ENCODE results near the gene LYPD6B. TPM values are rescaled to one million over a fixed set of nuclear protein-coding genes. Genes with fewer than 3 reads are reported as not detected.

Gene LYPD6B
- total RNA-seq, 1 experiment from 2014 or later = 35.8 TPM

GRCh38 chr2:149082079-149082478 is 43.6 kb downstream of the LYPD6B start:
- POLR2A ChIA-PET = no interaction called here
- H3K27ac Mint-ChIP-seq (ENCODE audit: unreplicated experiment) = no peak overlapping the region
- TF ChIP-seq CTCF (IDR thresholded peaks at IDR 0.05; ENCODE audit: insufficient read depth in 1 of 2, low read depth in 1 of 2, low read length in 1 of 2, severe bottlenecking in 1 of 2, unreplicated experiment in 1 of 2) = no peak

GRCh38 chr2:149082735-149083134 is 44.2 kb downstream of the LYPD6B start:
- Mint-ChIP-seq H3K9me3 (ENCODE audit: unreplicated experiment) (no peaks in the 10 kb centered on the region), H3K27ac (ENCODE audit: unreplicated experiment) (no peak overlapping the region), H3K27me3 (ENCODE audit: insufficient read depth, unreplicated experiment) (no peaks in the 10 kb centered on the region), H3K4me1 (ENCODE audit: low read depth, unreplicated experiment) (no peaks in the 10 kb centered on the region), H3K36me3 (ENCODE audit: insufficient read depth, unreplicated experiment) (peaks cover 4% of the 10 kb centered on the region), H3K4me3 (ENCODE audit: unreplicated experiment) (no peak overlapping the region)
- intact Hi-C loops (cut with micrococcal nuclease; ENCODE audit: unreplicated experiment) = loop anchor here (5.0 kb wide), 1 partner anchor 480 kb away; no protein-coding TSS in a partner anchor
- ChIA-PET CTCF (no interaction called here), POLR2A (no interaction called here)
- no peak for TF ChIP-seq CTCF (IDR thresholded peaks at IDR 0.05; ENCODE audit: insufficient read depth in 1 of 2, low read depth in 1 of 2, low read length in 1 of 2, severe bottlenecking in 1 of 2, unreplicated experiment in 1 of 2)
- Histone ChIP-seq H3K27me3 (replicated peaks; ENCODE audit: control insufficient read depth, insufficient read depth, low read length) (no peaks in the 10 kb centered on the region), H3K9me3 (no peaks in the 10 kb centered on the region), H3K36me3 (ENCODE audit: control insufficient read depth, insufficient read depth, low read length) (no peaks in the 10 kb centered on the region; the same call in 1 of the 2 replicates), H3K4me1 (peaks cover 12% of the 10 kb centered on the region), H3K4me3 (ENCODE audit: low read depth, low read length) (no peak overlapping the region)
- no peak for DNase-seq
- BruUV-seq (replicated peaks) = no TSS peak

More at GRCh38 chr2:149082079-149082478, 43.6 kb downstream of the LYPD6B start:
- intact Hi-C loops (cut with micrococcal nuclease; ENCODE audit: unreplicated experiment) = loop anchor here (5.0 kb wide), 1 partner anchor 480 kb away; no protein-coding TSS in a partner anchor
- Histone ChIP-seq H3K36me3 (ENCODE audit: control insufficient read depth, insufficient read depth, low read length) (no peaks in the 10 kb centered on the region; the same call in 1 of the 2 replicates), H3K4me3 (ENCODE audit: low read depth, low read length) (no peak overlapping the region), H3K27me3 (replicated peaks; ENCODE audit: control insufficient read depth, insufficient read depth, low read length) (no peaks in the 10 kb centered on the region), H3K4me1 (peaks cover 17% of the 10 kb centered on the region), H3K9me3 (no peaks in the 10 kb centered on the region)
- no TSS peak for BruUV-seq (replicated peaks)
- CTCF ChIA-PET = no interaction called here
- Mint-ChIP-seq H3K4me1 (ENCODE audit: low read depth, unreplicated experiment) (peaks cover 2% of the 10 kb centered on the region), H3K27me3 (ENCODE audit: insufficient read depth, unreplicated experiment) (no peaks in the 10 kb centered on the region), H3K4me3 (ENCODE audit: unreplicated experiment) (no peak overlapping the region), H3K9me3 (ENCODE audit: unreplicated experiment) (no peaks in the 10 kb centered on the region), H3K36me3 (ENCODE audit: insufficient read depth, unreplicated experiment) (peaks cover 4% of the 10 kb centered on the region)
- DNase-seq = no peak

- peaks cover 4% of the 10 kb centered on the region; the same call in 1 of the 2 replicates for H3K4me1 ChIP-seq
- no peak for TF ChIP-seq CTCF (IDR thresholded peaks at IDR 0.05; ENCODE audit: insufficient read depth in 1 of 2, low read depth in 1 of 2, low read length in 1 of 2, severe bottlenecking in 1 of 2, unreplicated experiment in 1 of 2)
- no peaks in the 10 kb centered on the region for H3K36me3 Mint-ChIP-seq (ENCODE audit: insufficient read depth, unreplicated experiment)
- CTCF ChIA-PET = no interaction called here
- BruUV-seq (replicated peaks) = no TSS peak
- no peak for DNase-seq
- H3K36me3 ChIP-seq (ENCODE audit: control insufficient read depth, insufficient read depth, low read length) = no peaks in the 10 kb centered on the region
- H3K27me3 ChIP-seq (replicated peaks; ENCODE audit: control insufficient read depth, insufficient read depth, low read length) = no peaks in the 10 kb centered on the region
- H3K27me3 Mint-ChIP-seq (ENCODE audit: insufficient read depth, unreplicated experiment) = no peaks in the 10 kb centered on the region
- no peaks in the 10 kb centered on the region for H3K4me1 Mint-ChIP-seq (ENCODE audit: low read depth, unreplicated experiment)
- H3K4me3 ChIP-seq (ENCODE audit: low read depth, low read length) = no peak overlapping the region
- H3K9me3 Mint-ChIP-seq (ENCODE audit: unreplicated experiment) = no peaks in the 10 kb centered on the region
- H3K4me3 Mint-ChIP-seq (ENCODE audit: unreplicated experiment) = no peak overlapping the region
- H3K9me3 ChIP-seq = no peaks in the 10 kb centered on the region
- H3K27ac Mint-ChIP-seq (ENCODE audit: unreplicated experiment) = no peak overlapping the region
- intact Hi-C loops (cut with micrococcal nuclease; ENCODE audit: unreplicated experiment) = loop anchor here (5.0 kb wide), 2 partner anchors 227 to 477 kb away; no protein-coding TSS in a partner anchor
- POLR2A ChIA-PET = no interaction called here
Measured at GRCh38 chr2:149084924-149085795, 46.7 kb downstream of the LYPD6B start.

Measured in Caco-2 (cell line).